Breast epithelium (tissue), 3 donors: ENCODE results near the gene RSU1.

Experiments used
- CTCF ChIP-seq, 3 donors: fragments of 450-650 bp; IDR thresholded peaks; one replicate each; pipeline ENCODE4 v1.5.1; 2016 to 2017; ENCODE audit warnings: antibody characterized with exemption in 3 of 3, mild to moderate bottlenecking in 3 of 3, moderate library complexity in 3 of 3
- POLR2A ChIP-seq: fragments of 450-650 bp; IDR thresholded peaks from one replicate; pipeline ENCODE4 v1.6.1; 2016; ENCODE audit warnings: antibody characterized with exemption, mild to moderate bottlenecking, moderate library complexity

- TF ChIP-seq CTCF (IDR thresholded peaks at IDR 0.05) (peak in 1 of 3 donors; percentile 30), POLR2A (no peak)
Measured at GRCh38 chr10:16809074-16809718, 8.0 kb downstream of the RSU1 start.
